ENCODE data around the gene FYCO1. TPM values are rescaled to one million over a fixed set of nuclear protein-coding genes. Genes with fewer than 3 reads are reported as not detected.
A peak's percentile ranks its signal among the peaks of the same experiment; 100 is the strongest.

FYCO1 gene
- total and polyA plus RNA-seq, 2 experiments from 2014 or later, result 8.1 to 27.5 TPM

- H3K4me3 ChIP-seq, result no peak overlapping the region
- no peak overlapping the region for H3K27ac ChIP-seq
- no peak for TF ChIP-seq CTCF (IDR thresholded peaks at IDR 0.05; ENCODE audit: low read depth, low read length)
- H3K4me1 ChIP-seq (ENCODE audit: low read depth), result peaks cover 8% of the 10 kb centered on the region
- peaks cover 43% of the 10 kb centered on the region for H3K36me3 ChIP-seq
- no peaks in the 10 kb centered on the region for H3K27me3 ChIP-seq
- no peaks in the 10 kb centered on the region for H3K9me3 ChIP-seq (ENCODE audit: low read depth)
- no peak for DNase-seq (ENCODE audit: low read depth in 1 of 2, low spot score in 1 of 2)
Measured at GRCh38 chr3:45976191-45977091, 19.2 kb downstream of the FYCO1 start.

- Histone ChIP-seq H3K27me3 (no peaks in the 10 kb centered on the region), H3K9me3 (ENCODE audit: low read depth) (no peaks in the 10 kb centered on the region), H3K4me1 (ENCODE audit: low read depth) (peaks cover under 1% of the 10 kb centered on the region), H3K36me3 (peaks cover 38% of the 10 kb centered on the region), H3K4me3 (no peak overlapping the region), H3K27ac (no peak overlapping the region)
- TF ChIP-seq CTCF (IDR thresholded peaks at IDR 0.05; ENCODE audit: low read depth, low read length), result no peak
- DNase-seq (ENCODE audit: low read depth in 1 of 2, low spot score in 1 of 2), result no peak
Measured at GRCh38 chr3:45975686-45976085, 19.9 kb downstream of the FYCO1 start.

GRCh38 chr3:45974686-45975085, 20.9 kb downstream of the FYCO1 start:
- DNase-seq (ENCODE audit: low read depth in 1 of 2, low spot score in 1 of 2), result no peak
- H3K36me3 ChIP-seq, result peaks cover 41% of the 10 kb centered on the region

DNA sequence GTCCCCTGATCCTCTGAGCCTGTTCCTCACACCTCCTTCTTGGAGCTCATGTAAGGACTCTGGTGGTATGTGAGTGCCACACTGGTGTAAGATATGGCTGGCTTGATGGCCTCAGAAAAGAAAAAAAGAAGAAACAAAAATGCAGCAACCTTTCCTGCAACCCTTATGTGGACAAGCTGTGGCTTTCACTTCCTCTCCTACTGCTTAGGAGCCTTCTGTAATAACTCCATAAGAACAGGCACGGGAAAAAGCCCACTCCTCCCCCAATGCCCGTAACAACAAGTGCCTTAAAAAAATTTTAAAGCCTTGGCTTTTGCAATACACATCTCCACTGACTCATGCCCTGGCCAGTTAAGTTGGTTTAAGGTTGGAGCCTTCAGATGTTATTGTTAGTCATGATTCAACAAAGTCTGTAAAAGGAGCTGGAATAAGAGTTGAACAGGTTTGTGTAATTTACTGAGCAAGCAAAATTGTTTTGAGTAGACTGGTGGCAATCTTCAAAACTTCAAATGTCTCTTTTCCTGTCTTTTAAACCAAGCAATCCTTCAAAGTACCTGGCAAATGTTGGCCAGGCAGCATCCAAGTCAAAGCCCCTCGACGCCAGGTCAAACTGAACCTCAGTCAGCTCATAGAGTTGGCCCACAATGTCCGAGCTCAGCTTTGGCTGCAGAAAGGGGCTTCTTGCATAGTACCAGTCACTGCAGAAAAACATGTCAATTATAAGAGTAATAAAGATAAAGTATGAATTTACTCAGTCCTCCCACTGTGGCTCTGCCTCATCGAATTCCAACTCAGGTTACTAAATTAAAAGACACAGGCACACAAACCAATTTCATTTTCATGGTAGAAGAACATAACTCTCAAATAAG, 22.9 kb downstream of the FYCO1 start:
- no peak for TF ChIP-seq CTCF (IDR thresholded peaks at IDR 0.05; ENCODE audit: low read depth, low read length)
- no peaks in the 10 kb centered on the region for H3K4me1 ChIP-seq (ENCODE audit: low read depth)
- H3K4me3 ChIP-seq, result no peak overlapping the region
- no peaks in the 10 kb centered on the region for H3K9me3 ChIP-seq (ENCODE audit: low read depth)
- peak in 1 of 2 donors; percentile 89 for DNase-seq (ENCODE audit: low read depth in 1 of 2, low spot score in 1 of 2)
- H3K27me3 ChIP-seq, result no peaks in the 10 kb centered on the region
- H3K27ac ChIP-seq, result no peak overlapping the region
- H3K36me3 ChIP-seq, result peaks cover 35% of the 10 kb centered on the region

More at GRCh38 chr3:45974686-45975085, 20.9 kb downstream of the FYCO1 start:
- no peak for TF ChIP-seq CTCF (IDR thresholded peaks at IDR 0.05; ENCODE audit: low read depth, low read length)
- no peak overlapping the region for H3K4me3 ChIP-seq
- no peak overlapping the region for H3K27ac ChIP-seq
- H3K27me3 ChIP-seq, result no peaks in the 10 kb centered on the region
- no peaks in the 10 kb centered on the region for H3K4me1 ChIP-seq (ENCODE audit: low read depth)
- no peaks in the 10 kb centered on the region for H3K9me3 ChIP-seq (ENCODE audit: low read depth)

- H3K36me3 ChIP-seq, result peaks cover 49% of the 10 kb centered on the region
- no peak overlapping the region for H3K27ac ChIP-seq
- no peaks in the 10 kb centered on the region for H3K27me3 ChIP-seq
- TF ChIP-seq CTCF (IDR thresholded peaks at IDR 0.05; ENCODE audit: low read depth, low read length), result no peak
- DNase-seq (ENCODE audit: low read depth in 1 of 2, low spot score in 1 of 2), result no peak
- no peak overlapping the region for H3K4me3 ChIP-seq
- H3K4me1 ChIP-seq (ENCODE audit: low read depth), result no peaks in the 10 kb centered on the region
- H3K9me3 ChIP-seq (ENCODE audit: low read depth), result no peaks in the 10 kb centered on the region
Measured at GRCh38 chr3:45969953-45970352, 25.7 kb downstream of the FYCO1 start.

Measured in cardiac muscle cell (in vitro differentiated cells and primary cell).